Activated T-cell treated with anti-CD3 and anti-CD28 coated beads, Interleukin-2, amount 50 U/mL, for 72 hours (primary cell): ENCODE measurements around the gene PDZK1IP1. TPM values are rescaled to one million over a fixed set of nuclear protein-coding genes. Genes with fewer than 3 reads are reported as not detected.
"Not testable (repeated sequence)": the region's sequence is repeated elsewhere in the genome, so short reads cannot be mapped to it uniquely, and the experiment has no call there.

Experiments used
- ATAC-seq, 2 donors: fragments of 150-1000 bp; cut with Tn5 transposase; replicated peaks in 1 of 2; 2 replicates each; pipeline ENCODE4 v1.10.0; 2021; ENCODE audit warnings: moderate library complexity in 2 of 2, mild to moderate bottlenecking in 1 of 2
- DNase-seq, 2 donors: peaks; one replicate each; pipeline ENCODE4 v3.0.0; 2021 to 2022; ENCODE audit warnings: mixed read lengths in 1 of 2
- H3K27ac Mint-ChIP-seq: one replicate; pipeline ENCODE4 v1.8.0; 2022; ENCODE audit warnings: mild to moderate bottlenecking, moderate library complexity, mixed read lengths
- H3K27me3 Mint-ChIP-seq: one replicate; pipeline ENCODE4 v1.8.0; 2022; ENCODE audit warnings: low read depth, mixed read lengths
- H3K36me3 Mint-ChIP-seq, 2 donors: one replicate each; pipeline ENCODE4 v1.8.0; 2022; ENCODE audit warnings: mixed read lengths in 2 of 2, mild to moderate bottlenecking in 1 of 2; ENCODE audit not compliant: insufficient read depth in 2 of 2
- H3K4me1 Mint-ChIP-seq: one replicate; pipeline ENCODE4 v1.8.0; 2022; ENCODE audit warnings: low read depth, mixed read lengths
- H3K4me3 Mint-ChIP-seq, 2 donors: one replicate each; pipeline ENCODE4 v1.8.0; 2022; ENCODE audit warnings: mild to moderate bottlenecking in 2 of 2, mixed read lengths in 2 of 2, moderate library complexity in 2 of 2
- H3K9me3 Mint-ChIP-seq, 2 donors: one replicate each; pipeline ENCODE4 v1.8.0; 2022; ENCODE audit warnings: mixed read lengths in 2 of 2
- total RNA-seq, 2 donors: library from RNA; stranded (reverse); gene quantifications; one replicate each; pipeline ENCODE4 v1.2.3, GENCODE V29; 2022

PDZK1IP1 gene
- total RNA-seq, 2 donors from 2014 or later: not detected

DNA sequence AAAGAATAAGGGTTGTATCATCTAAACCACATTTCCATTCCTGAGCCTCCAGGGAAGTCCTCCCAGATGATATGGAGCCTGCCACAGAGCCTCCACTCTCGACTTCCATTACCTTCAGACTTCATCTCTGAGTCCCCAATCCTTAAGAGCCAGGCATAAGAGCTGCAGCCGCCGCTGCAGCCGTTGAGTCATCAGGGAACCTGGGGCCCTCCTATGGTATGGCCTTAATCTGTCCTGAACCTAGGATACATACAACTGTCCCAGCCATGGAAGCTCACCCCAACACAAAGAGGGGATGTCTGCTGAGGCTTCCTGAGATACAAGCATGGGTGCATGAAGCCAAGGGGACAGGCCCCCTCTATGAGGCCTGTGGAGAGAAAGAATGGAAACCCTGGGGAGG, 25.9 kb upstream of the PDZK1IP1 start:
- H3K27ac Mint-ChIP-seq: no peak overlapping the region

DNA sequence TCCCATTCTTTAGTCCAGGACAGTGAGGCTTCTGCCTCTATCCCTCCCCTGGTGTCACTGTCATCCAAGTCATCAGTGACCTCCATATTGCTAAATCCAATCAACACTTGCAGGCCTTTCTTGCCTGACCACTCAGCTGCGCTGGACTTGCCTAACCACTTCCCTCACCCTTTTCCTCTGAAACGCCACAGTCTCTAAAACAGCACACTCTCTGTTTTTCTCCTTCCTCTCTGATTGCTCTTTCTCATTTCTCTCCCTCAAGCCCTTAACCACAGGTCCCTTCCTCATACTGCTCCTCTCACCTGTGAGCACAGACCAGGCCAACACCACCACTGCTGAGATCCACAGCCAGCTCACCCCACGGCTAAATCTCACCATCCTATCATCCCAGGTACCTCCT, 24.7 kb upstream of the PDZK1IP1 start:
- Mint-ChIP-seq H3K27ac (no peak overlapping the region), H3K4me3 (no peak overlapping the region), H3K27me3 (peaks cover 10% of the 10 kb centered on the region), H3K36me3 (no peaks in the 10 kb centered on the region), H3K4me1 (no peaks in the 10 kb centered on the region), H3K9me3 (no peaks in the 10 kb centered on the region)
- ATAC-seq: no peak
- DNase-seq: no peak

More for the DNA sequence above, 25.9 kb upstream of the PDZK1IP1 start:
- Mint-ChIP-seq H3K4me1 (no peaks in the 10 kb centered on the region), H3K9me3 (no peaks in the 10 kb centered on the region), H3K4me3 (no peak overlapping the region), H3K27me3 (peaks cover 6% of the 10 kb centered on the region), H3K36me3 (no peaks in the 10 kb centered on the region)
- ATAC-seq: no peak
- DNase-seq: no peak

DNA sequence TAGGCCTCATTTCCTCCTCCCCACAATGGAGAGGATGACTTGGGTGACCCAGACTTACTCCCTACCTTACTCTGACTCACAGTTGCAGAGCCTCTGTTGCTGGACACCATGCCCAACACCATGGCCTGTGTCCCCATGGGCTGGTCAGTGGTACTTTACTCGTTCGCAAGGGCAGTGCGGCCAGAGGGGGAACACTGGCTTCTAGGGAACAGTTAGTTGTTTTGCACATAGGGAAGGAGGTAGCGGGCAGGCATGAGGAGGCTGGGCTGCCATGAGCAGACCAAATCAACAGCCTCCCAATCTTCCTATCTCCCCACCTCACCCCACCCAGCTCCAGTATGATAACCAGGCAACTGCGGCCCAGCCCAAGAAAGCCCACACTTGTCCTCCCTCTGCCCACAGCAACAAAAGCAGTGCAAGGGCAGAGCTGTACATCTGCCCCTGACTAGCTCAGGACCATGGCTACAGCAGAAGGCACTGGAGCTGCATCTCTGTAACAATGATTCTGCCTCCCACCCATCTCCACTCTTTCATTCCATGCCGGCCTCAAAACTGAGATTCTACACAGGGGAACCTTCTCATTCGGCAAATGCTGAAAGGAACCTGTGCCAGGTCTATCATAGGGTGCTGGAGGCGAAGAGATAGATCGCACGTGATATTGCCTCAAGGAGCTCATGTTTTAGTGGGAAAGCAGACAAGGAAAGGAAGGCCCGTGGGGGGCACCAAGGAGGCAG, 23.6 kb upstream of the PDZK1IP1 start:
- Mint-ChIP-seq H3K27ac (no peak overlapping the region), H3K36me3 (no peaks in the 10 kb centered on the region), H3K27me3 (peaks cover 16% of the 10 kb centered on the region), H3K9me3 (no peaks in the 10 kb centered on the region), H3K4me3 (no peak overlapping the region), H3K4me1 (no peaks in the 10 kb centered on the region)
- DNase-seq (no peak), ATAC-seq (no peak)

DNA sequence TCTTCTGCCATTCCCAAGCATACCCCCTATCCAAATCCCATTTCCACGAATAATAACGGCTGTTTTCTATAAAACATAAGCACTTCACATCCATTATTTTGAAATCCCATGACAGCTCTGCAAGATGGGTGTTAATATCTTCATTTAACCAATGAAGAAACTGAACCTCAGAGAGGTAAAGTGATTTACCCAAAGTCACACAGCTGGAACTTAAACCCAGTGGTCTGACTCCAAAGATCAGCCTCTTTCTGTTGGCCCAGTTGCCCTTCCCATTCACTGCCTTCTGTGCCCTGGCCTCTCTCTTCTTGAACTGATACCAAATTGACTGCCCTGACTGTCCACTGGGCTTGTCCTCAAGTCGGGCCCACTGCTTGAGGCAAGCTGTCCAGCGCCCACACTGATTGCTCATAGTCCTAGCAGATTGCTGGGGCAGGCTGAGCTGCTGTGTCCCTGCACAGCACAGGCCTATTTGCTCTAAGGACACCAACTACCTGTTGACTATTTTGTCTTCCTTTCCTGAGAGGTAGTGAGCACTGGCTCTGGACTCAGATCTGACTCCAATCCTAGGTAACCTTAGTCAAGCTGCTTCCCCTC, 22.9 kb upstream of the PDZK1IP1 start:
- Mint-ChIP-seq H3K4me1 (no peaks in the 10 kb centered on the region), H3K9me3 (no peaks in the 10 kb centered on the region), H3K27ac (no peak overlapping the region), H3K36me3 (no peaks in the 10 kb centered on the region), H3K4me3 (no peak overlapping the region), H3K27me3 (peaks cover 16% of the 10 kb centered on the region)
- ATAC-seq (no peak), DNase-seq (no peak)

DNA sequence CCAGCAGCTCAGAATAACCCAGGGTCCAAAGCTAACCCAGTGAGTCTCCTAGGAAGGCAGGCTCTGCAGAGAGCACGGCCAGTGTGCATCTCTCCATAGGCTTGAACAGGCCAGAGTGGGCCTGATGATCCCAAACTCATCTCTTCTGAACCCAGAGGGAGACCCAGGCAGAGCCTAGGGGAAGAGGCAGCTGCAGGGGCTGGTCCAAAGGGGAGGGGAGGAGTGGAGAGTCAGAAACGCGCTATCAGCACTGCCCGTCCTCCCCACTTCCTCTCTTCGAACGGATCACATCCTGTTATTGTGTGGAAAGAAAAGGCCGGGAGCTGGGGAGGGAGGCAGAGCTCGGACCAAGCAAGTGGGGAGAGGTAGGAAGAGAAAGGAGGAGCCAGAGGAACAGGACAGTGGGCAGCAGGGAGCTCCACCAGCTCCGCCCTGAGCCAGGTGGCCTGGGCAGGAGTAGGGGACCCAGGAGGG, 22.0 kb upstream of the PDZK1IP1 start:
- Mint-ChIP-seq H3K27ac (no peak overlapping the region), H3K36me3 (no peaks in the 10 kb centered on the region), H3K4me1 (no peaks in the 10 kb centered on the region), H3K27me3 (peaks cover 16% of the 10 kb centered on the region), H3K4me3 (no peak overlapping the region), H3K9me3 (no peaks in the 10 kb centered on the region)
- no peak for DNase-seq
- ATAC-seq: no peak

DNA sequence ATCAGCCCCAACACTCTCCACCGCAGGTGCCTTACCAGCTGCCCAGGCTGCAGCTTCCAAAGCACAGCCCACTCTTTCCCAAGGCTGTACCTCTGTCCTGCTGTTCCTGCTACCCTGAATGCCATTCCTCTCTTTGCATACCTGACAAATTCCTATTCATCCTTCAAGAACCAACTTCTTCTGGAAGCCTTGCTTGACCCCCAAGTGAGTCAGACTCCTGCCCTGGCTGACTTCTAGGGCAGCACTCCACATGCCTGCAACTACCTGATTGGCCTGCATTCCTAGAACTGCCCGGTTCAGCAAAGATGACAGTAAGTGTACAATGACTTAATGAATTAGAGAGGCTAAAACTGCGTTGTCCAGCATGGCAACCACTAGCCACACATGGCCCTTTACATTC, 20.8 kb upstream of the PDZK1IP1 start:
- no peaks in the 10 kb centered on the region for H3K4me1 Mint-ChIP-seq
- H3K9me3 Mint-ChIP-seq: no peaks in the 10 kb centered on the region
- no peak overlapping the region for H3K4me3 Mint-ChIP-seq
- H3K27ac Mint-ChIP-seq: no peak overlapping the region
- no peaks in the 10 kb centered on the region for H3K36me3 Mint-ChIP-seq
- H3K27me3 Mint-ChIP-seq: peaks cover 16% of the 10 kb centered on the region
- no peak for ATAC-seq
- no peak for DNase-seq

DNA sequence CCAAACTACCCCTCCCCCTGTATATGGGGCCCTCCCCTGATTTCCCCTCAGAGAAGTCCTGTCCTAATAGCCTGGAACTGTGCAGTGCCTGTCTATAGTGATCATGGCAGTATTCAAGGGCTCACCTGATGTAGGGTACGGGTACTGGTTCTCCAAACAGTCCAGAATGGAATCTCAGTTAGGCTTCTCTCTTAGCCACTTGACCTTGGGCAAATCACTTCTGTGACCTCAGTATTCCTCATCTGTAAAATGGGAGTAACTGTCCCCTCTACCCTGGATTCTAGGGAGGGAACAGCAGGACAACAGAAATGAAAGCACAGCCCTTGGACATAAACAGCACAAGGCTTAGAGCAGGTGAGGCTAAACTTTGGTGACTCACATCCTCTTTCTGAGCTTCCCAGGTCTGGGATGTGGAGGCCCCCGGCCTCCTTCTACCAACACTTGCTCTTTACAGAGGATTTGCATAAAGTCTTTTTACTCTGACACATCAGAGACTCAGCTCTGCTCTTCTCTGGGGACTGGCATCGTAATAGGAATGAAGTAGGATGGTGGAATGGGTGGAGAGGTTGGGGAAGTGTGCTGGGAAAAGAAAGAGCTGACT, 20.0 kb upstream of the PDZK1IP1 start:
- no peak overlapping the region for H3K27ac Mint-ChIP-seq
- no peaks in the 10 kb centered on the region for H3K36me3 Mint-ChIP-seq
- no peaks in the 10 kb centered on the region for H3K4me1 Mint-ChIP-seq
- DNase-seq (no peak), ATAC-seq (no peak)
- H3K27me3 Mint-ChIP-seq: peaks cover 17% of the 10 kb centered on the region
- H3K4me3 Mint-ChIP-seq: no peak overlapping the region
- H3K9me3 Mint-ChIP-seq: no peaks in the 10 kb centered on the region

DNA sequence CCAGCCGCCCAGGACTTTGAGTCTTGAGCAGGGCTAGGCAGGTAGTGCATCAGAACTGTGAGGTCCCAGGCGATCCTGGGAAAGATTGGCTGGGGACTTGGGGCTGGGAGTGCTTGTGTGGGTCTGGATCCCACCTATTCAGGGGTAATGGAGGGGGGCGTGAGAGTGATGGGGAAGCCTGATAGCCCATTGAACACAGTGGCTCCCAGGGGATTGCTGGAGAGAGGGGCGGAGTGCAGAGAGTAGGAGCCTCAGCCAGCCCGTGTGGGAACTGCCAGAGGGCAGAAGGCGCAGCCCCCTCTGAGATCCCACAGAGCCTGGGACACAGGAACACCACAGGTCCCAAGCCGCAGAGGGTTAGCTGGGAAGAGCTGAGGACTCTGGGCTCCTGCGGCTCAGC, 19.3 kb upstream of the PDZK1IP1 start:
- Mint-ChIP-seq H3K4me3 (no peak overlapping the region), H3K27me3 (peaks cover 24% of the 10 kb centered on the region), H3K27ac (no peak overlapping the region), H3K4me1 (no peaks in the 10 kb centered on the region), H3K9me3 (no peaks in the 10 kb centered on the region), H3K36me3 (no peaks in the 10 kb centered on the region)
- ATAC-seq (no peak), DNase-seq (no peak)

DNA sequence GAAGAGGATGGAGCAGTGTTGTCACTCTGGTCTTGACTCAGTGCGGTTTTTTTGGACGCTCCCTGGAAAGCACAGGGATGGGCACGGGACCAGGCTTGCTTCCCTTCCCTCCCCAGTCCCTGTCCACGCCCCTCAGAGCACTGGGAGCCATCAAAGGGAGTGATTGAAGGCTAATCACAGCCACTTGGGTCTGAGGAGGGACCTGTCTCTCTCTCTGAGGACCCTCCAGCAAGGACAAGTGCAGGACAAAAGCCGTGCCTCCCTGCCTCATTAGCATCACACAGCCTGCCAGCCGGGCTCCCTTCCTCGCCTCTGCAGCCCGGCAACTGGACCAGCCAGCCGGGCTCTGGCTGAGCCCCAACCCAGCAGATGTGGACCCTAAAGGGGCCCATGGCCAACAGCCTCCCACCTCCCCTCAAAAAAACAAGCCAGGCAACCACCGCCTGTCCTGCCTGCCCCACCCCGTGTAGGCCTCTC, 18.6 kb upstream of the PDZK1IP1 start:
- H3K4me3 Mint-ChIP-seq: no peak overlapping the region

DNA sequence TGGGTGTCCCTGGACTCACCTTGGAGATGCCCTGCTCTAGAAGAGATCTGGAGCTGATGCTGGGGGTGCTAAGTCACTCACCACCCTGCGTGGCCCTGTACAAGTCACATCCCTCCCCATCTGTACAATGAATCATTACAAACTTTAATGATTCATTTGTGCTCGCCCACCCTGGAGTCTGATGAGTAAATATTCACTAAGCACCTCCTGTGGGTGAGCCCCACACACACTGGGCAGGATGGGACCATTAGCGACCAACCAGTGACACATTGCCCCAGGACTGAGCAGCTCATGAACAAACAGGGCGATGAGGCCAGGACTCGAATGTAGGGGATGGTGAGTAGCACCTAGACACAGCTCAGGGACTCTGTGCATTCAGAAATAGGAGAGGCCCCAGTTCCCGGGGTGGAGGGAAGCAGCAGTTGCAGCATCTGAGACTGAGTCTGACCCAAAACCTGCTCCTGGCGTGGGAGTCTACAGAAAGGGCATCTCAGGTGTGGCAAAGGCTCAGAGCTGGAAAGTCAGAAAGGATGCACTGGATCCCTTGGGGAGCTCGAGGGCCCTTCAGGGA, 18.1 kb upstream of the PDZK1IP1 start:
- no peaks in the 10 kb centered on the region for H3K4me1 Mint-ChIP-seq
- no peaks in the 10 kb centered on the region for H3K9me3 Mint-ChIP-seq
- DNase-seq: peak; percentile 24 to 28
- no peaks in the 10 kb centered on the region for H3K36me3 Mint-ChIP-seq
- H3K27ac Mint-ChIP-seq: no peak overlapping the region
- peak; percentile 91 for ATAC-seq
- peaks cover 34% of the 10 kb centered on the region for H3K27me3 Mint-ChIP-seq
- H3K4me3 Mint-ChIP-seq: no peak overlapping the region

More for the DNA sequence above, 18.6 kb upstream of the PDZK1IP1 start:
- DNase-seq (no peak), ATAC-seq (no peak)
- no peaks in the 10 kb centered on the region for H3K36me3 Mint-ChIP-seq
- H3K9me3 Mint-ChIP-seq: no peaks in the 10 kb centered on the region
- H3K4me1 Mint-ChIP-seq: no peaks in the 10 kb centered on the region
- no peak overlapping the region for H3K27ac Mint-ChIP-seq
- peaks cover 29% of the 10 kb centered on the region for H3K27me3 Mint-ChIP-seq

DNA sequence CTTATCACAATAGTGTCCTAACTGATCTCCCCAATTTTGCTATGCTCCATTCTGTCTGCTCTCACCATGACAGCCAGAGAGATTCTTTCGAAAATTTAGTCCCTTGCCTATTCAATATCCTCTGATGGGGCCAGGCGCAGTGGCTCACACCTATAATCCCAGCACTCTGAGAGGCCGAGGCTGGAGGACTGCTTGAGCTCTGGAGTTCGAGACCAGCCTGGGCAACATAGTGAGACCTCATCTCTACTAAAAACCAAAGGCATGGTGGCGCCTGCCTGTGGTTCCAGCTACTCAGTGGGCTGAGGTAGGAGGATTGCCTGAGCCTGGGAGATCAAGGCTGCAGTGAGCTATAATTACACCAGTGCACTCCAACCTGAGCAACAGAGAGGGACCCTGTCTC, 16.1 kb upstream of the PDZK1IP1 start:
- Mint-ChIP-seq H3K4me3 (no peak overlapping the region), H3K9me3 (no peaks in the 10 kb centered on the region), H3K27me3 (peaks cover 35% of the 10 kb centered on the region), H3K4me1 (no peaks in the 10 kb centered on the region), H3K36me3 (no peaks in the 10 kb centered on the region), H3K27ac (no peak overlapping the region)
- DNase-seq: no peak
- ATAC-seq: no peak

DNA sequence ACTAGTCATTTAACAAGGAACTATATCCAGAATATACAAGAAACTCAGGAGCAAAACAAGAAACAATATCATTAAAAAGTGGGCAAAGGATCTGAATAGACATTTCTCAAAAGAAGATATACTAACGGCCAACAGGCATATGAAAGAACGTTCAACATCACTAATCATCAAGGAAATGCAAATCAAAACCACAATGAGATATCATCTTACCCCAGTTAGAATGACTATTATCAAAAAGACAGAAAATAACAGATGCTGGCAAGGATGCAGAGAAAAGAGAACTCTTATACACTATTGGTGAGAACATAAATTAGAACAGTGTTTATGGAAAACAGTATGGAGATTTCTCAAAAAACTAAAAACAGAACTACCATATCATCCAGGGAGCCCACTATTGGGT, 13.7 kb upstream of the PDZK1IP1 start:
- DNase-seq, ATAC-seq: not testable (repeated sequence)
- H3K27me3 Mint-ChIP-seq: peaks cover 39% of the 10 kb centered on the region

DNA sequence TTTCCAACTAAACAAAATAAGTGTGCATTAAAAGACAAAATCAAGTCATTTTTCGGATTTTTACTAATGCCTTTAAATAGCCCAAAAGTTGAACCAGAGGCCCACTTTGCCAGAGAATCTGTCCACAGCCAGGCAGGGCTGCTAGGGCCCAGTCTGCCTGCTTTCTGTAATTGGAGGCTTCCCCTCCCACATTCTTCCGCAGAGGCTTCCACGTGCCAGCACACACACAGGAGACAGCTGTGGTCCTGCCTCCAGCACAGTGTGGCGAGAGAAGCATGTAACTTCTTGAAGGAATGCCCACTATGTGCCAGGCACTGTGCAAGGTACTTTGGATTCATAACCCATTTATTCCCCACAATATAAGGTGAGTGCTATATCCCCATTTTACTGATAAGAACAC, 11.3 kb upstream of the PDZK1IP1 start:
- H3K36me3 Mint-ChIP-seq: no peaks in the 10 kb centered on the region
- H3K4me1 Mint-ChIP-seq: no peaks in the 10 kb centered on the region
- peaks cover 46% of the 10 kb centered on the region for H3K27me3 Mint-ChIP-seq
- H3K4me3 Mint-ChIP-seq: no peak overlapping the region
- DNase-seq (no peak), ATAC-seq (no peak)
- no peaks in the 10 kb centered on the region for H3K9me3 Mint-ChIP-seq
- H3K27ac Mint-ChIP-seq: no peak overlapping the region

More for the DNA sequence above, 13.7 kb upstream of the PDZK1IP1 start:
- not testable (repeated sequence) for H3K36me3 Mint-ChIP-seq, H3K4me3 Mint-ChIP-seq, H3K4me1 Mint-ChIP-seq, H3K27ac Mint-ChIP-seq, H3K9me3 Mint-ChIP-seq
